Uterus (tissue), 2 donors: ENCODE results near the gene SRGN.

Source experiments
- CTCF ChIP-seq, 4 experiments: fragments of 200-600 bp in 2 of 4; fragments of 450-650 bp in 2 of 4; sonication (generic) in 2 of 4; IDR thresholded peaks; one replicate each; pipeline ENCODE4 v1.5.1; 2016 to 2019; ENCODE audit warnings: antibody characterized with exemption in 4 of 4, mild to moderate bottlenecking in 2 of 4, moderate library complexity in 1 of 4
- POLR2A ChIP-seq, 2 donors: fragments of 450-650 bp; IDR thresholded peaks; one replicate each; pipeline ENCODE4 v1.6.1; 2016; ENCODE audit warnings: antibody characterized with exemption in 2 of 2, mild to moderate bottlenecking in 1 of 2, moderate library complexity in 1 of 2

- TF ChIP-seq CTCF (IDR thresholded peaks at IDR 0.05) (peak; percentile 2 to 36 (median 16)), POLR2A (IDR thresholded peaks at IDR 0.05) (peak; percentile 95 to 97)
Observed at GRCh38 chr10:69123747-69124562, 36.1 kb downstream of the SRGN start, which contains the start of gene VPS26A.
